Measurements from ENCODE around the gene CERS6.

Gene CERS6

DNA sequence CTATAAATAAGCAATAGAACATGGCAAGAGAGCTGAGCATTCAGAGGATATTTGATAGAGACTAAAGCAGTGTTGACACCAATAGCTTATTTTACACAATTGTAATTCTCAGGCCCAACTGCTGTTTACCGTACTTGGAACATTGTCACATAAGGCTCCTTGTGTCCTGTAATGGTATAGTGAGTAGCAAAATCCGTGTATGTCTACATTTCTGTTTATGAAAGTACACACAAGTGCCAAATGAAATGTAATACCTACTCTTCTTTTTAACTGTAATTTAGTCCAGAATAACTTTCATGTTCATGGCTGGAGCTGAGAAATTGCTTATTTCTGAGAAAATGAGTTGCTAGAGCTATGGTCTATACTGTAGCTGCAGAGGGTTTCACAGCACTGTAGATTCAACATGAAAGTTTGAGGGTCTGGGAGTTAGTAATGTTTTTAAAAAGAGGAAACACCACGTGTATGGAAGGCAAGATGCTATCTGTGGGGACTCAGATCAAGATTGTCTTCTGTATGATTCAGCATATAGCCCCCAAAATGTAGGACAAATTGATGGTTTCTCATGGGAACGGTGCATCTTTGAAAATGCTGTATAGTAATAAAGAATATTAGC lies 236.2 kb downstream of the CERS6 start:
- DNase-seq (ENCODE audit: low read depth in 2 of 2, low spot score in 1 of 2): no peak

DNA sequence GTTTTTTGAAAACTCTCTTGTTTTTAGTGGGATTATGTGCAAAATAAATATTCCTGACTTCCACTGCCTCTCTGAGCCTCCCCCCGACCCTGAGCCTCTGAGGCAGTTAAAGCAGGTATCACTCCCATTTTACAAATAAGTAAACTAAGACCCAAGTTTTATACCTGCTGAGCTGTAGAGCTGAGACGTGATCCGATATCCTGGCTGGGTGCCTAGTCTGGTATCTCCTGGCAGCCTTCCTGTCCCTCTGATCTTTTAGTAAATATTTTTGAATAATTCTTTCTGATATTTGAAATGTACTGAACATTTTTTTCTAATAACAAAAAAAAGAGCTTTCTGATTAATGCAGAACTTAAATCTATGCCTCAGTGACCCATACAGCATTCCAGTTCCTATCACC lies 238.1 kb downstream of the CERS6 start:
- DNase-seq (ENCODE audit: low read depth in 2 of 2, low spot score in 1 of 2): no peak

DNA sequence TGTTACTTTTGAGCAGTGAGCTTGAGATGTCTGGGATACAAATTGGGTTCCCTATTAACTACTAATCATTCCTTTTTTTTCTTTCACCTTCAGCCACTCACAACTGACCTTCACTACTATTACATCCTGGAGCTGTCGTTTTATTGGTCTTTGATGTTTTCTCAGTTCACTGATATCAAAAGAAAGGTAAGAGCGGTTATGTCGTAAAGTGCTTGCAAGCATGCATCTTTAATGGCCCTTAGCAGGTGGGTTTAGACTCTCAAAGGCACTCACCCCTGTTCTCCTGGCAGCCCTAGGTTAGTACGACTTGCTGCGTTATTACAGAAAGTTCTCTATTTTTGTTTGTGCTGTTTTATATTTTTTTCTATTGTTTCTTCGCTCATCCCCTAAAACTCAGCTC lies 238.8 kb downstream of the CERS6 start:
- no peak for DNase-seq (ENCODE audit: low read depth in 2 of 2, low spot score in 1 of 2)

DNA sequence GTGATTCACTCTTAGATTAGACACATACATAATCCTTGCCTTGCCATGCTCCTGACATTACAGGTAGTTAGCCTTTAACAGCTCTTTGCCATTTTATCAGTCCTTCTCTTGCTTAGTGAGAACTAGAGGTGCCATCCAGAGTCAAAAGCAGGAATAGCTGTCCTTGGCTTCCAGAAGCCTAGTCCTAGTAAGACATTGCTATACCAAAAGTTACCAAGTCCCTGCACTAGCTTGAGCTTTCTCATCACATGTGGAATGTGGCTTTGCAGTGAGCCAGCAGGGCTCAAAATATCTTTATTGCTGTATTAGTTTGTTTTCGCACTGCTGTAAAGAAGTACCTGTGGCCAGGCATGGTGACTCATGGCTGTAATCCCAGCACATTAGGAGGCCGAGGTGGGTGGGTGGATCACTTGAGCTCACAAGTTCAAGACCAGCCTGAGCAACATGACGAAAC lies 241.6 kb downstream of the CERS6 start:
- DNase-seq (ENCODE audit: low read depth in 2 of 2, low spot score in 1 of 2): no peak

DNA sequence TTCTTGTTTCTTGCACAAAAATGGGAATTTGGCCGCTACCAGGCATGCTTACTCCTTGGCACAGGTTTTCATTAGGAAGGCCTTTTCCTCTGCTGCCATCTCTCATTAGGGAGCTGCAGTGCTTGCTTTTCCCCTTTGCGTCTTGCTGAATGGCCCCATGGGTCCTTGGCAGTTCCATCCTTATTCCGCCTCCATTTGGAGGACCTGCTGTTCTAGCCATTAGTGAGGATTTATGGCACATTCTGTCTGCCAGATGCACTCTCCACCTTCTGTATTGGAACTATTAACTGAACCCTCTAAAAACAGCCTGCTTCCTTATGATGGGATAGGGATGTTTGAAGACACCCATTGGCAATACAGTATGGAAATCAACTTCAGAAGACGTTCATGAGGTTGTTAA lies 242.9 kb downstream of the CERS6 start:
- DNase-seq (ENCODE audit: low read depth in 2 of 2, low spot score in 1 of 2): no peak

DNA sequence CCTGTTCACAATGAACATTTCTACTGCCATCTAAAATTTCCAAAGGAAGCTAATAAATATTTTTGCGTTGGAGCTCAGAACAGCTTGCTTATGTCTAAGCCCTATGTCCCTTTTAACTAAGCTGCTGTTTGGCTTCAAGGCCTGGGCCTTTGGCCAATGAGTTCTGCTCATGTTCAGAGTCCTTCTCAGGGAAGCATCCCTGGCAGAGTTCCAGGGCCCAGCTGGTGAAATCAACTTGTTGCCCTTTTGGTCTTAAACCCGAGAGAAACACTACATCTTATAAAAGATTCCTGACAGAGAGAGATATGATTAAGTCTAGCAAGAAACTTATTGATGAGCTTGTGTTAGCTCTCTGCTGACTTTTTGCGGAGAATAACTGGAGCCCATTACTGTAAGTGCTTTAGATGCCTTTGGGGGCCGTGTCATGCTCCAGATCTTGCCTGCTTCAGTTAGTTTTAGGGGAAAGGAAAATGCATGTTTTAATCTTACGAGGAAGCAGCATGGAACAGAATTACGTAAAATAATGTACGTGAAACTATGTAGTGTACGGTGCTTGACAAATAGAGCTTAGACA lies 243.9 kb downstream of the CERS6 start:
- no peak for DNase-seq (ENCODE audit: low read depth in 2 of 2, low spot score in 1 of 2)

- DNase-seq (ENCODE audit: low read depth in 2 of 2, low spot score in 1 of 2): no peak
Observed at GRCh38 chr2:168700615-168701245, 244.7 kb downstream of the CERS6 start.

- no peak for DNase-seq (ENCODE audit: low read depth in 2 of 2, low spot score in 1 of 2)
Observed at GRCh38 chr2:168702579-168702978, 246.5 kb downstream of the CERS6 start.

DNA sequence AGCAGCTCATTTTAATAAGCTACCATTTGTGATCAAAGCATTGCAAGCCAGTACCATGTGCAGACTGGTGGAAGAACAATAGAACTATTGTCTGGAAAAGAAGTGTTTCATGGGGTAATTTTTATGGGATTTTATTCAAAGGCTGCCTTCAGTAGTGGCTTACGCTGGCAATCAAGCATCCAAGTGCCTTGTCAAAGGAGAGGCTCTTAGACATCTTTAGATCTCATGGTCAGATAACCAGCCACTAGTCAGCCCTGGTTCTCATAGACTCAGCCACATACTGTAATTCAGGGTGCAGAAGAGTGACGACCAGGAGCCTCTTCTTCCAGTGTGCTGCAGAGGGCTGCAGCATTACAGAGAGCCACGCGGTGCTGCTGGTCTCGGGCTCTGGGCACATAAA lies 247.9 kb downstream of the CERS6 start:
- no peak for DNase-seq (ENCODE audit: low read depth in 2 of 2, low spot score in 1 of 2)

DNA sequence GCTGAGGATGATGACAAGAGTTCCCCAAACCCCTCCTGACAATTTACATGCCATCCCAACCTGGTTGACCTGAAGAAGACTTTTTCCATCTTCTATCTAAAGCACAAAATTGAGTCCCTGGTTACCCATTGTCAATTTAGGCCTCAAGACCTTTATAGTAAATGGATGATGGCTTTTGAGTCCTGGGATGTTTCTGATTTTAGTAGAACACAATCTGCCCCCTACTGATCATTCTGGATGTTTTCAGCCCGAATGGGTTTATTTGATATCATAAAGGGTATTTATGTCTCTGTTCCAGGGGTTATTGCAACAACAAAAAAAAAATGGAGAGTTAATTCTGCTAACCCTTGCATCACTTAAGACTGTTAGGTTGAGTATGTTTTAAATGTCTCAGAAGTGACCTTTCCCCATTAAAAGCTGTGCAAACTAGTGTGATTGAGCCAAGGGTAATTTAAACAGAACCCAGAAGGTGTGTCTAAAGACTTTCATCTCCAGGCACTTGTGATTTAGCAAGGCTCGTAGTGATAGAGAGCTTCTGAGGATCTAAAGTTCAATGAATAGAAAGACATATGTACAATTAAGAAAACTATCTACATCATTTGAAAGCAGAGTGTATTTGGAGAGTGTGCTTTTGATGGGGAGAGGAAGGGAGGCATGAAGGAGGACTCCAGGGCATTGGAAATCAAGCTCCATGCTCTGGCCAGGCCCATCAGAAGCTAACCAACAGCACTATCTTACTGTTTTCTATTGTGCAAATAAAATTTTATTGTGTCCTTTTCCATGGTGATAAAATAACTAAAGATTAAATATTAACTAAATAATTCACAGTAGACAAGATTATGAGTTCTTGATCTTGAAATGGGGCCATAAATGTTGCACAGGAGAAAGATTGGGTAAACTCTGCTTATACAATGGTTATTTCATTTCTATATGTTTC lies 249.7 kb downstream of the CERS6 start:
- DNase-seq (ENCODE audit: low read depth in 2 of 2, low spot score in 1 of 2): no peak

DNA sequence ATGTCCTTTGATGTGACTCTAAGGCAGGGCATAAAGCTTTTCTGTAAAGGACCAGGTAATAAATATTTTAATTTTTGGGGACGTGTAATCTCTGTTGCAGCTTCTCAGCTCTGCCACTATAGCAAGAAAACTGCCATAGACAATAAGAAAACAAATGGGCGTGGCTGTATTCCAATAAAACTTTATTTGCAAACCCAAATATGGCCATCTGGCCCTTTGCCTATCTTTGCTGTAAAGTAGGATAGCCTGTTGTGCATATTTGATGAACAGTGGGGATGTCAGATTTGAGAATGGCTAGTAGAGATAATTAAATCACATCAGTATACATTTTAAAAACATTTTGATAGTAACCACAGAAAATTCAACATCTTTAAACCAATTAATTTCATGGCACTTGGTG lies 250.7 kb downstream of the CERS6 start:
- no peak for DNase-seq (ENCODE audit: low read depth in 2 of 2, low spot score in 1 of 2)

GRCh38 chr2:168708080-168708479 lies 252.0 kb downstream of the CERS6 start:
- DNase-seq (ENCODE audit: low read depth in 2 of 2, low spot score in 1 of 2): no peak

DNA sequence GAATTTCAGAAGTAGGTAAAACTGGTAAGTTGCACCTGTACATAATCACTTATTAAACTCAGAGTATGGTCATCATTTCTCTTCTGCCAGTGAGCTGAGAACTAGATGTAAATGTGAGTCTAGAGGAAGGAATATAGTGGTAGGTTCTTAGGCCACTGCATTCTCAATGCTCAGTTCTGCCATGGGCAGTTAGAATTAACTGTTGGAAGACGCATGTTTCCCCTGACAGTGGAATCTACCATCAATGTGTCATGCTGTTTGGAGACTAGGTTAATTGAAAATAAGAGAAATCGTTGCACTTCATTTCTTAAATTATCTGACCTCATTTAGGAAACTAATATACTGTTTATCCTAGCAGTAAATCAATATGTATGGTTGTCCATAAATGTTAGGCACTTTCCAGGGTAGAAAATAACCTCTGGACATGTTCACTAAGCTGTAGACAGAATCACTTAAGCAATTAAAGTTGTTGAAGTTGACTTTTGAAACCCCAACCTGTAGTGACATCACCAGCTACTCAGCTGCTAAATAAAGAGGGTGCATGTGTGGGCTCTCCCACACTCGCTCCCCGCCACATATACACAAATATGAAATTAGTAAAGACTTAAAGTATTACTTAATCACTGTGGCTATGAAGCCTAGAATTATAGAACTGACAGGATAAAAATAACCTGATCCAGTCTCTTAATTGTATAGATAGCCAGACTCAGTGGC lies 254.8 kb downstream of the CERS6 start:
- DNase-seq (ENCODE audit: low read depth in 2 of 2, low spot score in 1 of 2): no peak

DNA sequence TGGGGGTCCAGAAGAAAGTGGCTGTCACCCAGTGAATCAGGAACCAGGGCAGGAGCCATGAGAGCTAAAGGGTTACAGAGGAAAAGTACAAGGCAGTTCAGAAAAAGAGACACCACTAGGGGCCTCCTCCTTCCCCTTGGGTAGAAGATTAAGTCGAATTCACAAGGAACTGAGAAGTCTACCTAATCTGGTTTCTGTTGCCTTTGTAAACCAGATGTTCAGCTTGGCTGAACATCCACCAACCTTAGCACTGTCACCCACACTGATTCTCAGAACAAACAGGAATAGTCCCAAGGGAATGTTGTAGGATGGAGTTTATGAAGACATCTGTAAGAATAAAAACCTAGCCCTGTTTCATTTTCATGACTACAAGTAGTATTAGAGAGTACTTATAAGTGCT lies 256.0 kb downstream of the CERS6 start:
- no peak for DNase-seq (ENCODE audit: low read depth in 2 of 2, low spot score in 1 of 2)

DNA sequence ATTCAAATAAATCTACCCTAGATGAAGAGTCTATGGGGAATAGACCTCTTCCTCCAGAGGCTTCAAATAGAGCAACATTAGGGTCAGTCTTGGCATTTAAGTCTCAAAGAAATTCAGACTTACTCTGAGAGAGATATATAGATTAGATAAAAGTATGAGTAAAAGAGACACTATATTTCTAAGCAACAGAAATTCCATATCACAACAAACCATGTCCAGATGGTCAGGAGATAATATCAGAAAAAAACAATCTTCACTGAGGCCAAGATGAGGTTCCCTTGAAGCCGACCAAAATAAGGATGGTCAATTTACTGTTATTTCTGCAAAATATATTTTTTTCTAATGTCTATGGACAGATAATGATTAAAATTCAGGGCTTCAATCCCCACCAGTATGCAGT lies 257.3 kb downstream of the CERS6 start:
- no peak for DNase-seq (ENCODE audit: low read depth in 2 of 2, low spot score in 1 of 2)

DNA sequence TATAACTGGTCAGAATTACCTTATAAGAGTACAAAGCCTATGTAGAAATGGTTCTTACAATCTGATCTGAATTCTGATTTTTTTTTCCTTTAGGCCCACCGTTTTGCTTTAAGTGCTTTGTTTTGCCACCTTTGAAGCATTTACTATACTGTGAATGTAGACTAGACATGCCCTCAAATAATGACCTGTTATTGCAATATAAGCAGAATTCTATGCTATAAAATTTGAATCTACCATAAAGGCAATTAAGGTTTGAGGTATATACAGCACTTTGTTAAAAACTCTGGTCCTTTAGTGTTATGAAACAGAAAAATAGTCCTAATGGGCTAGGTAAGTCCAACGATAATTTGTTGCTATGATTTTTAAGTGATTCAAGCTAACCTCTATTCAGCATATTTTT lies 259.8 kb downstream of the CERS6 start:
- no peak for DNase-seq (ENCODE audit: low read depth in 2 of 2, low spot score in 1 of 2)

DNA sequence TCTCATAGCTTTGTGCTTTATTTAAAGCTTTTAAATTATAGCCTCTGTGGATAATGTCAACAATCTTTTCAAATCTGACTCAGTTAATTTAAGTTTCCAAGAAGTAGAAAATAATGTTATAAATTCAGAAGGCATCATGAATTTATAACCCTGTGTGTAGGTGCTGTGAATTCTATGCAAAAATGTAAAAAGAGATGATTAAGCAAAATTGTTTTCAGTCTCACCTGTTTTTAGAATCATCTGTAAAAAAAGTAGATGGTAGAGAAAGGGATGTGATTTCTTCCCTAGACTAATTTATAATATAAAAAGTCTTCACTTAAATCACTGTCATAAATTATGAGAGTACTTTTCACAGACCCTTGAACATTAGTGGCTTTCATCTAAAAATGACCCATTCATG lies 260.8 kb downstream of the CERS6 start:
- no peak for DNase-seq (ENCODE audit: low read depth in 2 of 2, low spot score in 1 of 2)

DNA sequence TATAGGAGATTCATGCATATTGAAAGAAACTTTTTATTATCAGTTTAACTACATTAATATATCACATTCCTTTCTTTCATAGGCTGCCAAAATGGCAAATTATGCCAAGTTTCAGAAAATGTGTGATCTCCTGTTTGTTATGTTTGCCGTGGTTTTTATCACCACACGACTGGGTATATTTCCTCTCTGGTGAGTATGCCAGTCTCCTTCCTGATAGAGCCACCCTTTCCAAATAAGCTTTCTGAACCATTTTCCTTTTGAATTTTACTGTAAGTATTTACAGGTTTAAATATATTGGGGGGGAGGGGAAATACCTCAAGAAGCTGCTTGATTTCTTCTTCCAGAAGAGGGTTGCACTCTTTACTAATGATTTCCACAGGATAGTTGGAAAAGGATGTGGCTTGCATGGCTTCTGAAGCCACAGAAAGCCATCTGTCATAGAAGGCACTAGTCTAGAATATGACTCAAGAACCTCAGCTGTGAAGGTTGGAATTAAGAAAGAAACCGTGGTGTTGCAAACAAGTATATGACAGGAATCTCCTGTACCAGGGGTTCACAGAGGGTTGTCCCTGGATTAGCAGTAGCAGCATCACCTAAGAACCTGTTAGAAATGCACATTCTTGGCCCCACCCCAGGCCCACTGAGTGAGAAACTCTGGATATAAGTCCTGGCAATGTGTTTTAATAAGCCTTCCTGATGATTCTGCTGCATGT lies 261.9 kb downstream of the CERS6 start:
- no peak for DNase-seq (ENCODE audit: low read depth in 2 of 2, low spot score in 1 of 2)

DNA sequence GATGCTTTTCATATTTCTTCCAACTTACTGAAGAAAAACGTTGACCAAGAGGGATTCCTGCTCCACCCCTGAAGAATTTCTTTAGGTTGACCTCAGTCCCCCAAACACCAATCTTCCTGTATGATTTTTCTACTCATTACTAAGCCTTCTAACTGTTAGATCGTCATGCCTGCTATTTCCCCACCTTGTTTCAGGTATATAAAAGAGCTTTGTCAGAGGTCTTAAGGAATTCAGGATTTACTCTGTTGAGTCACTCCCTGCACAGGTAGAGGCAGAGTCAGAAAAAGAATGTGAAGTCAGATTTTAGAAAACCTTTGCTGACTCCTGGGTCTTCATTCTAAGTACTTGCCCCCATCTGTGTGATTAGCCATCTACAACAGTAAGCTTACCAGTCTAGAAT lies 262.6 kb downstream of the CERS6 start:
- DNase-seq (ENCODE audit: low read depth in 2 of 2, low spot score in 1 of 2): no peak

- no peak for DNase-seq (ENCODE audit: low read depth in 2 of 2, low spot score in 1 of 2)
Observed at GRCh38 chr2:168719446-168719845, 263.4 kb downstream of the CERS6 start.

DNA sequence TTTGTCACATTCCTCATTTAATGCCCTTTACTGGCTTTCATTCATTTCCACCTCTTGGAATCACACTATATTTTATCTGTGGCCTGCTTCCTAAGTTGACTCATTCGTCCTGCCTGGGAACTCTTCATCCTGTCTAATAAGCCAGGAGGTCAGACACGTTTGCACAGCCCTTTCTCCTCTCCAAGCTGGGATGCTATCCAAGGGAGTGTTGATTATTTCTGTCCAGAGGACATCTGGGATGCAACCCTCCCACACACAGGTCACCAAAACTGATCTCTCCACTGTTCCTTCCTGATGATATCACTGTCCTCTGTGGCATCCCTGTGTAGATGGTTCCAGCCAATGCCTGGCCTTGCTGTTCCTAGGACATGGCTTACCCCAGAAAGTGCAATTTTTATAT lies 266.5 kb downstream of the CERS6 start:
- DNase-seq (ENCODE audit: low read depth in 2 of 2, low spot score in 1 of 2): no peak

All from stimulated activated CD8-positive, alpha-beta memory T cell treated with anti-CD3 and anti-CD28 coated beads, Interleukin-4, amount 100 ng/mL, for 1 hour (primary cell).